ENCODE results near the gene RRP15.
A peak's percentile ranks its signal among the peaks of the same experiment; 100 is the strongest.
"Not testable (repeated sequence)": the region's sequence is repeated elsewhere in the genome, so short reads cannot be mapped to it uniquely, and the experiment has no call there.

Gene RRP15

DNA sequence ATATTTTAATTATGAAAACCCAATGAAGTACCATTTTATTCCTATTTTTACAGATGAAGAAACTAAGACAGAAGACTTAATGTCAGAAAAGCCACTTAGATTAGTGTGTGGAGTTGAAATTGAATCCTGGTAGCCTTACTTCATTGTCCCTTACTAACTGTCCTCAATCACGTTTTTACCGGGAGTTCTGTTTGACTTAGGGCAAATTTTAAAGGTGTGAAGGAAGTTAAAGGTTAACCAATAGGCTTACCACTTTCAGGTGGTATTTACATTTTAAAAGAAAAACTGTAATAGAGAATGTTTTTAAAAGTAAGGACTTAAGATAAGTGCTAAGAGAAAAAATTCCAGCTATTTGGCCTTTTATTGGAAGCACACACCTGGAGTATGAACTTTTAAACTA, 12.4 kb downstream of the RRP15 start:
- DNase-seq: no peak

GRCh38 chr1:218297867-218298266, 12.8 kb downstream of the RRP15 start:
- DNase-seq: peak; percentile 72

GRCh38 chr1:218298398-218298797, 13.3 kb downstream of the RRP15 start:
- no peak for DNase-seq

GRCh38 chr1:218299416-218299815, 14.3 kb downstream of the RRP15 start:
- DNase-seq: peak; percentile 77

DNA sequence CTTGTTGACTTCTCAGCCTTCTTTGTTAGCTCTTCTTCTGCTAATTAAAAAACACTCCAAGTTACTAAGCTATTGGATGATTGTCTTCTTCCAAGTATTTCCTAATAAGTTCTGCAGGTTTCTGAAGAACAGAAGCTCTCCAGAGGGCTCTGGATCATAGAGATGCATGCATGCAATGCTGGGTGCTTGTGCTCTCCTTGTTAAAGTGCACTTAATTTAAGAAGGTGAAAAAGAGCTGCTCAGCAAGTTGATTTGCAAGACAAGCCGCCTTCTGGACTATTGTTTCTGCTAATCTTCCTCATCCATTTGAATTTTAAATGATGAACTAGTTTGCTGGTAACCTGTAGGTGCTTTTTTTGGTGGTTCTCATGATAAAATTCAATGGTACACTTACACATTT, 16.1 kb downstream of the RRP15 start:
- DNase-seq: no peak

DNA sequence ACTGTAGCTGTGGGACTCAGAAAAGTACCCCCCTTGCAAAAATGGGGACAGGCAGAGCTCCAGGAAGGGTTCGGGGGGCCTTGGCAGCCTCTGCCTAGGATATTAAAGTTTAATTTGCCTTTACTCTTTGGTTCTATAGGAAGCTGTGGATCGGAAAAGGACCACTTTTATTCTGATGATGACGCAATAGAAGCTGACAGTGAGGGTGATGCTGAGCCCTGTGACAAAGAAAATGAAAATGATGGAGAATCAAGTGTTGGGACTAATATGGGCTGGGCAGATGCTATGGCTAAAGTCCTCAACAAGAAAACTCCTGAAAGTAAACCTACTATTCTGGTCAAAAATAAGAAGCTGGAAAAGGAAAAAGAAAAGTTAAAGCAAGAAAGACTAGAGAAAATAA, 17.1 kb downstream of the RRP15 start:
- no peak for DNase-seq

GRCh38 chr1:218303176-218303879, 18.2 kb downstream of the RRP15 start:
- no peak for DNase-seq

- peak; percentile 77 for DNase-seq
Measured at GRCh38 chr1:218304281-218305039, 19.4 kb downstream of the RRP15 start.

DNA sequence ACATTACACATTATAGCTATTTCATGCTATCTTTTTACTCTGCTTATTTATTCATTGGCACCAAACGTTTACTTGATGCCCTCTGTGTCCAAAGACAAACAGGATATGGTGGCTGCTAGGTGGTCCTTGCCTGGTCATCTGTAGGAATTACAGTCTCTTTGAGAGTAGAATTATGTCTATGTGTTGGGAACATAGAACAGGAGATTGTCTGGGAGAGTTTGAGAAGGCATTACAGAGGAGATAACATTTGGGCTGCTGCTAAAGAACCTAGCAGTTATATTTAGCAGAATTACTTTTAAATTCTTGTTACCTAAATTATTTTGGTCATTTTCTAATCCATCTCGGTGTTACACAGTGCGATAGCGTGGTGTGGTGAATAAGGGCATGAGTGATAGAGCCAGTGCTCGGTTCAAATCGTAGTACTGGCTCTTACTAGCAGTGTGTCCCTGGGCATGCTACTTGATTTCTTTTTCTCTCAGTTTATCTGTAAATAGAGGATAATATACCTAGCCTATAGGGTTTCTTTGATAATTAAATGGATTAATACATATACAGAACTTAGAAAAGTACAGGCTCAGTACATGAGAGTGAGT, 20.5 kb downstream of the RRP15 start:
- DNase-seq: no peak

- peak; percentile 76 for DNase-seq
Measured at GRCh38 chr1:218312509-218312908, 27.4 kb downstream of the RRP15 start.

DNA sequence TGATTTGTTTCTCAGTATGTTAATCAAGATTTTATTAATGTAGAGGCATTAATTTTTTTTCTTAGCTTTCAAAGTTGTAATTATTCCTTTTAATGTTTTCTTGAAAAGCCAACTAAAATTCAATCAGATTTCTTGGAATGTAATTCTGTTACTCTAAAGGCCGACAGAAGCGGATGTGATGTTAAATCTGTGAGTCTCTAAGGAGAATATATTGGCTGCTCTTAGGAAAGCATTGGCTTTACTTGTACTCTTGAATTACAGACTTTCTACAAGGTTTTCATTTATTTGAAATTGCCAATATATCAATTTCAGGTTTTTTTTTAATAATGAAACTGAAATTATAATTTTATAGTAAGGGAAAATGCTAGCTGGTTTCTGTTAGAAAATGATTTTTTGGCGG, 29.2 kb downstream of the RRP15 start:
- DNase-seq: no peak

DNA sequence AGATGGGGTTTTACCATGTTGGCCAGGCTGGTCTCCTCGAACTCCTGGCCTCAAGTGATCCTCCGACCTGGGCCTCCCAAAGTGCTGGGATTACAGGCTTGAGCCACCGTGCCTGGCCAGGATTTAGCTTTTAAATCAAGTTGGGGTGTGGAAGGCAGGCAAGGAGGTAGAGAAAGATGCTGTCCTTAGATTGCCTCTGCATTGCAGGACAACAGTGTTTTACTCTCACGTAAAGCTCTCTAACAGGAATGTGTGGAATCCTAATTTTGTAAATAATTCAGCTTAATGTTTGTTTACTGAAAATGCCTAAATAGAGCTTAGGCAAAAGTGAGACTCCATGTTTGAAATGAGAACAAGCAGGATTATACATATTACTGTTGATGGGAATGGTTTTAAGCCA, 30.5 kb downstream of the RRP15 start:
- no peak for DNase-seq

DNA sequence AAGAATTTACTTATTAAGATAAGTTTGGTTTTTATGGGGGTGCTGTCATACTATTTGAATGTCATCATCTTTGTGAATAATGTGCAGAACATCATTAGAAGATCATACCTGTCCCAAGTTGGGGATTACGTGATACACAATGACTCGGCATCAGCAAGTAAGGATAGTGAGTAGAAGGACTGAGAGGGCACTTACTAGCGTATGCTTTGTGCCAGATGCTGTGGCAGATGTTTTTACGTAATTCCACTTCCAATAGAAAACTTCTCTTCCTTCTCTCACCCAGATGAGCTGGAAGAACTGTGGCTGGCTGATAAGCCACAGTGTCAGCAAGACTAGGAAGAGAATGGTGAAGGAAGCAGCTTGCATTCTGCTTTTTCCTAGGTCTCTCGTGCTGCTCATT, 32.0 kb downstream of the RRP15 start:
- DNase-seq: no peak

- DNase-seq: not testable (repeated sequence)
Measured at GRCh38 chr1:218320182-218320581, 35.1 kb downstream of the RRP15 start.

DNA sequence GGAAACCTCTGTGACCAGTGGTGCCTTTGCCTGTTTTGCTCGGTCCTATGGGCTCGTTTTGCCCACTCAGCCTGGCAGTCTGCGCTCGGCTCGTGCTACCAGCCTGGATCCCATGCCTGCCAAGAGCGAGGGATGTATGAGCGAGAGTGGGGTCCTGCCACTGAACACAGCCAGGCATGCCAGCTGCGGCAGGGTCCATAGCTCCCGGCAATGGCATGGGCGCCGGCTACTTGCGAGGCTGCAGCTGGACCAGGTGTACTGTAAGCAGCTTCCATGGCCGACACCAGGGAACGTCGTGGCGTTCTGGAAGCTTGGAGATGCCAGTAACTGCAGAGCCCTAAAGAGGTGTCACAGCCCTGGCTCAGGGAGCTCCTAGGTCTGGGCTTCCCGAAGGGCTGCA, 37.7 kb downstream of the RRP15 start:
- no peak for DNase-seq

DNA sequence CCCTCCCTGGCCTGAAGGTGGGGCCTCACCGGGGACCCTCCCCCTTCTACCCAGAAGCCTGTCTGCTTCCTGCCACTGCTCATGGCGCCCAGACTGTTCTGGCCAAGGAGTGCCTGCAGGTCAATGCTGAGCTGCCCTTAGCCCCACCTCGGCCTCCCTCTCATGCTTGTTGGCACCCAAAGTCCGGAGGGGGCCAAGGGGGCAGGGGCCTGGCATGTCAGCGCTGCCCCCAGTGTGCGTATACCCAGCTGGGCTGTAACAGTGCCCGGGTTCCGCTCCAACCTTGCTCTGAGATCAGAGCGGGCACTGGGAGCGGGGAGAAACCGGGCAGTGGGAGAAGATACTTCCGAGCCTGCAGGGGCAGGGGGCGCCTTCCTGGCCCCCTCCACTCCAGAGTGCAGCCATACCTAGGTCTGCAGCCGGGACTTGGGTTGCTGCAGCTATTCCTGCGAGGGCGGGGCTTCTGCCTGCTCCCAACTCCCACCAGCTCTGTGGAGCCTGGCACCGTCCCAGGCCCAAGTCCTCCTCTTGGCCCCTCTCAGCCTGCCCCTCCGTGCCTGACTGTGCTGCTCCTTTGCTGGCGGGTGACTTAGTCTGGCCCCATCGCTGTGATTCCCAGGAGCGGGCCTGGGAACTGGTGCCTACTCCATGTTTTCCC, 38.6 kb downstream of the RRP15 start:
- no peak for DNase-seq

GRCh38 chr1:218324226-218324580, 39.1 kb downstream of the RRP15 start:
- DNase-seq: no peak

- no peak for DNase-seq
Measured at GRCh38 chr1:218328769-218329168, 43.7 kb downstream of the RRP15 start.

GRCh38 chr1:218330043-218330623, 45.0 kb downstream of the RRP15 start:
- DNase-seq: peak; percentile 48

DNA sequence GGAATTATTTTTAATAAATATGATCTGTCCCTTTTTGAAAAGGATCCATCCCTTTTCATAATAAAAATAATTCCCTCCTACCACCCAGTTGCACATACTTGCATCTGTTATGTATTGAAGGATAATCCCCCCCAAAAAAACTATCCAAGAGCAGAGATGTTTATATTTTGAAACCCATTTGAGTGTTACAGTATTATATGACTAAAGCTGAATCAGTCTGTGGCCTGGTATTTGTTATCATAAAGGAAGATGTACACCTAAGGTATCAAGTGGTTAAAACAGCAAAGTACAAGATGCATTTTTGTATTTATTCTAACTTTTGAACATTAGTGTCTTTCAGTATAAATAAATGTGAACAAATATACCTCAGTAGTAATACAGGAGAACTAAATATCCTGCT, 47.3 kb downstream of the RRP15 start:
- no peak for DNase-seq

- no peak for DNase-seq
Measured at GRCh38 chr1:218336328-218336727, 51.2 kb downstream of the RRP15 start.

- peak; percentile 50 for DNase-seq
Measured at GRCh38 chr1:218339267-218339831, 54.3 kb downstream of the RRP15 start.

- no peak for DNase-seq
Measured at GRCh38 chr1:218341325-218341724, 56.2 kb downstream of the RRP15 start.
